SK-N-SH treated with all-trans-retinoic acid at 6 μM for 48 hours (cell line): ENCODE measurements around the gene TDRD6.

Experiments used
- ATAC-seq: fragments of 200-7000 bp; cut with Tn5 transposase; 3 replicates; pipeline ENCODE4 v1.9.1; 2020; ENCODE audit warnings: mild to moderate bottlenecking, moderate library complexity
- ARNTL ChIP-seq: fragments of 450-650 bp; formaldehyde crosslinking; IDR thresholded peaks from 2 replicates; pipeline ENCODE4 v1.5.0; 2020; ENCODE audit warnings: low read depth, mild to moderate bottlenecking, moderate library complexity, borderline replicate concordance
- BACH2 ChIP-seq: fragments of 250-450 bp; sonication (Bioruptor Pico); IDR thresholded peaks from 2 replicates; pipeline ENCODE4 v1.9.0; 2021; ENCODE audit warnings: mild to moderate bottlenecking, borderline replicate concordance
- CSDC2 ChIP-seq: fragments of 250-450 bp; sonication (Bioruptor Pico); IDR thresholded peaks from 2 replicates; pipeline ENCODE4 v1.5.0; 2020; ENCODE audit warnings: mild to moderate bottlenecking, moderate library complexity
- ESRRG ChIP-seq: fragments of 250-450 bp; sonication (Bioruptor Pico); IDR thresholded peaks from 2 replicates; pipeline ENCODE4 v1.6.1; 2021; ENCODE audit warnings: mild to moderate bottlenecking
- GLIS3 ChIP-seq: fragments of 250-450 bp; sonication (Bioruptor Pico); IDR thresholded peaks from 2 replicates; pipeline ENCODE4 v1.5.0; 2020; ENCODE audit warnings: mild to moderate bottlenecking, moderate library complexity
- ISL1 ChIP-seq: fragments of 250-450 bp; sonication (Bioruptor Pico); IDR thresholded peaks from 2 replicates; pipeline ENCODE4 v2.1.2; 2022; ENCODE audit warnings: mild to moderate bottlenecking, moderate library complexity
- OSR1 ChIP-seq: fragments of 250-450 bp; sonication (Bioruptor Pico); IDR thresholded peaks from 2 replicates; pipeline ENCODE4 v1.8.0; 2022; ENCODE audit warnings: moderate library complexity, mild to moderate bottlenecking, inconsistent platforms
- PATZ1 ChIP-seq: fragments of 250-450 bp; sonication (Bioruptor Pico); IDR thresholded peaks from 2 replicates; pipeline ENCODE4 v1.8.0; 2020; ENCODE audit warnings: mild to moderate bottlenecking, moderate library complexity, borderline replicate concordance
- POU6F1 ChIP-seq: fragments of 250-450 bp; sonication (Bioruptor Pico); IDR thresholded peaks from 2 replicates; pipeline ENCODE4 v1.8.0; 2021; ENCODE audit warnings: low read depth, mild to moderate bottlenecking, moderate library complexity, borderline replicate concordance
- PPARA ChIP-seq: fragments of 250-450 bp; sonication (Bioruptor Pico); IDR thresholded peaks from 2 replicates; pipeline ENCODE4 v1.5.0; 2020; ENCODE audit warnings: mild to moderate bottlenecking, borderline replicate concordance
- RARB ChIP-seq: fragments of 250-450 bp; sonication (Bioruptor Pico); IDR thresholded peaks from 2 replicates; pipeline ENCODE4 v1.8.0; 2021; ENCODE audit warnings: mild to moderate bottlenecking, moderate library complexity
- SNAI2 ChIP-seq: fragments of 250-450 bp; sonication (Bioruptor Pico); IDR thresholded peaks from 2 replicates; pipeline ENCODE4 v1.5.0; 2020; ENCODE audit warnings: mild to moderate bottlenecking, moderate library complexity
- TCF4 ChIP-seq: fragments of 250-450 bp; sonication (Bioruptor Pico); IDR thresholded peaks from 2 replicates; pipeline ENCODE4 v1.8.0; 2021; ENCODE audit warnings: mild to moderate bottlenecking, moderate library complexity, borderline replicate concordance
- TOX ChIP-seq: fragments of 250-450 bp; sonication (Bioruptor Pico); IDR thresholded peaks from 2 replicates; pipeline ENCODE4 v1.8.0; 2021; ENCODE audit warnings: mild to moderate bottlenecking, moderate library complexity, borderline replicate concordance
- ZFP30 ChIP-seq: fragments of 450-650 bp; formaldehyde crosslinking; IDR thresholded peaks from 2 replicates; pipeline ENCODE4 v1.5.0; 2022; ENCODE audit warnings: mild to moderate bottlenecking, moderate library complexity
- ZNF565 ChIP-seq: fragments of 450-650 bp; formaldehyde crosslinking; conservative IDR thresholded peaks from 2 replicates; pipeline ENCODE4 v1.5.0; 2020; ENCODE audit warnings: low read depth, mild to moderate bottlenecking, moderate library complexity
- ZNF70 ChIP-seq: fragments of 450-650 bp; formaldehyde crosslinking; IDR thresholded peaks from 2 replicates; pipeline ENCODE4 v1.5.0; 2020; ENCODE audit warnings: mild to moderate bottlenecking, moderate library complexity
- TF ChIP-seq, protein P1 (sequence below): fragments of 250-450 bp; sonication (Bioruptor Pico); IDR thresholded peaks from 2 replicates; pipeline ENCODE4 v1.5.1; 2021; ENCODE audit warnings: mild to moderate bottlenecking, moderate library complexity
- TF ChIP-seq, protein P2 (sequence below): fragments of 250-450 bp; sonication (Bioruptor Pico); IDR thresholded peaks from 2 replicates; pipeline ENCODE4 v1.5.1; 2020; ENCODE audit warnings: low read depth, mild to moderate bottlenecking, moderate library complexity

Gene TDRD6

GRCh38 chr6:46652603-46653438 lies 34.9 kb upstream of the TDRD6 start, which contains the start of the genes CYP39A1 and SLC25A27:
CYP39A1 (minus strand) TSS chr6:46652818; CDS start chr6:46652582, 236 bp downstream.
SLC25A27 (plus strand) TSS chr6:46652975; CDS start chr6:46653193, 218 bp downstream.
- ATAC-seq: peak; percentile 99

GRCh38 chr6:46653439-46654195 lies 34.1 kb upstream of the TDRD6 start:
- no peak for ATAC-seq

More at GRCh38 chr6:46652603-46653438, 34.9 kb upstream of the TDRD6 start, which contains the start of the genes CYP39A1 and SLC25A27:
- TF ChIP-seq GLIS3 (no peak), ZNF565 (CRISPR knock-in tag) (no peak), ZNF70 (CRISPR knock-in tag) (no peak), ARNTL (CRISPR knock-in tag) (no peak), SNAI2 (CRISPR knock-in tag) (no peak), ESRRG (no peak)

DNA sequence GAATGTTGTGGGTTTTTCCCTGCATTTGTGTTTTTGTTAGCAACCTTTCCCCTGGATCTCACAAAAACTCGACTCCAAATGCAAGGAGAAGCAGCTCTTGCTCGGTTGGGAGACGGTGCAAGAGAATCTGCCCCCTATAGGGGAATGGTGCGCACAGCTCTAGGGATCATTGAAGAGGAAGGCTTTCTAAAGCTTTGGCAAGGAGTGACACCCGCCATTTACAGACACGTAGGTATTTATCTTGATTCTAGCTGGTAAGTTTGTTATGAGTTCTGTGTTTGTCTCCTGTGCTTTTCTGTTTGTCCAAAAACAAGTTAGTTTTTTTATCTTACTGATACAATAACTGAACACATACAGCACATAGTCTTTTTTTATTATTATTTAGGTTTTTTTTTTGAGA lies 31.9 kb upstream of the TDRD6 start:
- ATAC-seq: no peak
- TF ChIP-seq, protein P1, sequence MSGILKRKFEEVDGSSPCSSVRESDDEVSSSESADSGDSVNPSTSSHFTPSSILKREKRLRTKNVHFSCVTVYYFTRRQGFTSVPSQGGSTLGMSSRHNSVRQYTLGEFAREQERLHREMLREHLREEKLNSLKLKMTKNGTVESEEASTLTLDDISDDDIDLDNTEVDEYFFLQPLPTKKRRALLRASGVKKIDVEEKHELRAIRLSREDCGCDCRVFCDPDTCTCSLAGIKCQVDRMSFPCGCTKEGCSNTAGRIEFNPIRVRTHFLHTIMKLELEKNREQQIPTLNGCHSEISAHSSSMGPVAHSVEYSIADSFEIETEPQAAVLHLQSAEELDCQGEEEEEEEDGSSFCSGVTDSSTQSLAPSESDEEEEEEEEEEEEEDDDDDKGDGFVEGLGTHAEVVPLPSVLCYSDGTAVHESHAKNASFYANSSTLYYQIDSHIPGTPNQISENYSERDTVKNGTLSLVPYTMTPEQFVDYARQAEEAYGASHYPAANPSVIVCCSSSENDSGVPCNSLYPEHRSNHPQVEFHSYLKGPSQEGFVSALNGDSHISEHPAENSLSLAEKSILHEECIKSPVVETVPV (CRISPR knock-in tag): no peak
- no peak for TF ChIP-seq RARB
- TF ChIP-seq, protein P2, sequence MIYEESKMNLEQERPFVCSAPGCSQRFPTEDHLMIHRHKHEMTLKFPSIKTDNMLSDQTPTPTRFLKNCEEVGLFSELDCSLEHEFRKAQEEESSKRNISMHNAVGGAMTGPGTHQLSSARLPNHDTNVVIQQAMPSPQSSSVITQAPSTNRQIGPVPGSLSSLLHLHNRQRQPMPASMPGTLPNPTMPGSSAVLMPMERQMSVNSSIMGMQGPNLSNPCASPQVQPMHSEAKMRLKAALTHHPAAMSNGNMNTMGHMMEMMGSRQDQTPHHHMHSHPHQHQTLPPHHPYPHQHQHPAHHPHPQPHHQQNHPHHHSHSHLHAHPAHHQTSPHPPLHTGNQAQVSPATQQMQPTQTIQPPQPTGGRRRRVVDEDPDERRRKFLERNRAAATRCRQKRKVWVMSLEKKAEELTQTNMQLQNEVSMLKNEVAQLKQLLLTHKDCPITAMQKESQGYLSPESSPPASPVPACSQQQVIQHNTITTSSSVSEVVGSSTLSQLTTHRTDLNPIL (CRISPR knock-in tag): no peak
- TF ChIP-seq CSDC2 (CRISPR knock-in tag): no peak
- TF ChIP-seq ISL1 (CRISPR knock-in tag): no peak
- TF ChIP-seq ZNF70 (CRISPR knock-in tag): no peak
- TF ChIP-seq ZNF565 (CRISPR knock-in tag): no peak
- TF ChIP-seq BACH2 (CRISPR knock-in tag): no peak
- no peak for TF ChIP-seq GLIS3
- TF ChIP-seq OSR1 (CRISPR knock-in tag): no peak
- no peak for TF ChIP-seq ARNTL (CRISPR knock-in tag)
- TF ChIP-seq SNAI2 (CRISPR knock-in tag): no peak
- TF ChIP-seq PATZ1 (CRISPR knock-in tag): no peak
- TF ChIP-seq, all 23 proteins: peak for 0

More at GRCh38 chr6:46653439-46654195, 34.1 kb upstream of the TDRD6 start:
- TF ChIP-seq TCF4 (CRISPR knock-in tag): no peak
- TF ChIP-seq, protein P1 (CRISPR knock-in tag): no peak
- no peak for TF ChIP-seq POU6F1
- no peak for TF ChIP-seq ZFP30 (CRISPR knock-in tag)
- no peak for TF ChIP-seq TOX (CRISPR knock-in tag)
- no peak for TF ChIP-seq ARNTL (CRISPR knock-in tag)
- no peak for TF ChIP-seq GLIS3
- no peak for TF ChIP-seq BACH2 (CRISPR knock-in tag)
- TF ChIP-seq PPARA (CRISPR knock-in tag): no peak
- TF ChIP-seq ZNF70 (CRISPR knock-in tag): no peak
- no peak for TF ChIP-seq CSDC2 (CRISPR knock-in tag)
- no peak for TF ChIP-seq SNAI2 (CRISPR knock-in tag)
- no peak for TF ChIP-seq ISL1 (CRISPR knock-in tag)
- TF ChIP-seq, protein P2 (CRISPR knock-in tag): no peak
